ENCODE data around the gene GPR137. TPM values are rescaled to one million over a fixed set of nuclear protein-coding genes. Genes with fewer than 3 reads are reported as not detected.

The GPR137 gene
- total RNA-seq, 1 donor, result 18.5 TPM

DNA sequence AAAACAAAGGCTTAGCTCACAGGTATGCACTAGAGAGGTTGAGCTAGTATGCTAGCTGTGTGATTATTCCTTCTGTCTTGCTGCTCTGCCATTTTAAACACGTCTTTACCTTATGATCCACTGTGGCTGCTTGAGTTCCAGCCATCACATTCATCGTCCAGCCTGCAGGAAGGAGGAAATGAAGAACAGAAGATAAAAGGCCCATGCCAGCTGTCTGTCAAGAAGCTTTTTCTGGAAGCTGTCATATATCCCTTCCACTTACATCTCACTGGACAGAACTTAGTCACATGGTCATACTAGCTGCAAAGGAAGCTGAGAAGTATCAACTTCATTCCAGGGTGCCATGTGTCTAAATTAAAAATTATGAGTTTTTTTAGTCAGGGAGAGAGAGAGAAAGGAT lies 41.7 kb downstream of the GPR137 start:
- Histone ChIP-seq H2AFZ (ENCODE audit: low read length) (no peak overlapping the region), H3K9me3 (ENCODE audit: low read depth, low read length) (no peaks in the 10 kb centered on the region), H3K4me2 (ENCODE audit: insufficient read depth, low read length) (no peak overlapping the region), H3K36me3 (ENCODE audit: insufficient read depth, low read length) (peaks cover 4% of the 10 kb centered on the region), H3K27ac (ENCODE audit: low read depth, low read length) (no peak overlapping the region), H4K20me1 (ENCODE audit: insufficient read depth, low read length) (peaks cover 4% of the 10 kb centered on the region), H3K4me3 (ENCODE audit: insufficient read depth, low read length) (no peak overlapping the region), H3K4me1 (ENCODE audit: insufficient read depth, low read length) (peaks cover 24% of the 10 kb centered on the region), H3K79me2 (ENCODE audit: insufficient read depth, low read length) (no peaks in the 10 kb centered on the region), H3K27me3 (ENCODE audit: insufficient read depth, low read length) (no peaks in the 10 kb centered on the region)
- TF ChIP-seq, protein P1, sequence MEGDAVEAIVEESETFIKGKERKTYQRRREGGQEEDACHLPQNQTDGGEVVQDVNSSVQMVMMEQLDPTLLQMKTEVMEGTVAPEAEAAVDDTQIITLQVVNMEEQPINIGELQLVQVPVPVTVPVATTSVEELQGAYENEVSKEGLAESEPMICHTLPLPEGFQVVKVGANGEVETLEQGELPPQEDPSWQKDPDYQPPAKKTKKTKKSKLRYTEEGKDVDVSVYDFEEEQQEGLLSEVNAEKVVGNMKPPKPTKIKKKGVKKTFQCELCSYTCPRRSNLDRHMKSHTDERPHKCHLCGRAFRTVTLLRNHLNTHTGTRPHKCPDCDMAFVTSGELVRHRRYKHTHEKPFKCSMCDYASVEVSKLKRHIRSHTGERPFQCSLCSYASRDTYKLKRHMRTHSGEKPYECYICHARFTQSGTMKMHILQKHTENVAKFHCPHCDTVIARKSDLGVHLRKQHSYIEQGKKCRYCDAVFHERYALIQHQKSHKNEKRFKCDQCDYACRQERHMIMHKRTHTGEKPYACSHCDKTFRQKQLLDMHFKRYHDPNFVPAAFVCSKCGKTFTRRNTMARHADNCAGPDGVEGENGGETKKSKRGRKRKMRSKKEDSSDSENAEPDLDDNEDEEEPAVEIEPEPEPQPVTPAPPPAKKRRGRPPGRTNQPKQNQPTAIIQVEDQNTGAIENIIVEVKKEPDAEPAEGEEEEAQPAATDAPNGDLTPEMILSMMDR (IDR thresholded peaks at IDR 0.05; ENCODE audit: extremely low read depth, low read depth, low read length), result no peak
- DNase-seq (ENCODE audit: insufficient read length, low spot score, missing footprints), result peak; percentile 41

- no peak overlapping the region for H3K4me3 ChIP-seq (ENCODE audit: insufficient read depth, low read length)
- peak; percentile 29 for DNase-seq (ENCODE audit: insufficient read length, low spot score, missing footprints)
These were observed 42.3 kb downstream of the GPR137 start for GRCh38 chr11:64327993-64328392.

GRCh38 chr11:64330888-64331287 lies 45.2 kb downstream of the GPR137 start:
- TF ChIP-seq, protein P1 (IDR thresholded peaks at IDR 0.05; ENCODE audit: extremely low read depth, low read depth, low read length), result no peak
- H3K27ac ChIP-seq (ENCODE audit: low read depth, low read length), result no peak overlapping the region
- no peaks in the 10 kb centered on the region for H3K9me3 ChIP-seq (ENCODE audit: low read depth, low read length)
- no peak overlapping the region for H2AFZ ChIP-seq (ENCODE audit: low read length)
- DNase-seq (ENCODE audit: insufficient read length, low spot score, missing footprints), result no peak
- H3K36me3 ChIP-seq (ENCODE audit: insufficient read depth, low read length), result no peaks in the 10 kb centered on the region
- H4K20me1 ChIP-seq (ENCODE audit: insufficient read depth, low read length), result no peaks in the 10 kb centered on the region
- peaks cover 34% of the 10 kb centered on the region for H3K4me1 ChIP-seq (ENCODE audit: insufficient read depth, low read length)
- H3K79me2 ChIP-seq (ENCODE audit: insufficient read depth, low read length), result no peaks in the 10 kb centered on the region
- H3K4me2 ChIP-seq (ENCODE audit: insufficient read depth, low read length), result no peak overlapping the region
- H3K4me3 ChIP-seq (ENCODE audit: insufficient read depth, low read length), result no peak overlapping the region
- H3K27me3 ChIP-seq (ENCODE audit: insufficient read depth, low read length), result no peaks in the 10 kb centered on the region

More at GRCh38 chr11:64327993-64328392, 42.3 kb downstream of the GPR137 start:
- H4K20me1 ChIP-seq (ENCODE audit: insufficient read depth, low read length), result peaks cover 2% of the 10 kb centered on the region
- H3K27me3 ChIP-seq (ENCODE audit: insufficient read depth, low read length), result no peaks in the 10 kb centered on the region
- H3K36me3 ChIP-seq (ENCODE audit: insufficient read depth, low read length), result no peaks in the 10 kb centered on the region
- H3K4me1 ChIP-seq (ENCODE audit: insufficient read depth, low read length), result peaks cover 24% of the 10 kb centered on the region
- H3K9me3 ChIP-seq (ENCODE audit: low read depth, low read length), result no peaks in the 10 kb centered on the region
- no peak overlapping the region for H3K27ac ChIP-seq (ENCODE audit: low read depth, low read length)
- TF ChIP-seq, protein P1 (IDR thresholded peaks at IDR 0.05; ENCODE audit: extremely low read depth, low read depth, low read length), result no peak
- H3K4me2 ChIP-seq (ENCODE audit: insufficient read depth, low read length), result no peak overlapping the region
- H3K79me2 ChIP-seq (ENCODE audit: insufficient read depth, low read length), result no peaks in the 10 kb centered on the region
- H2AFZ ChIP-seq (ENCODE audit: low read length), result no peak overlapping the region

DNA sequence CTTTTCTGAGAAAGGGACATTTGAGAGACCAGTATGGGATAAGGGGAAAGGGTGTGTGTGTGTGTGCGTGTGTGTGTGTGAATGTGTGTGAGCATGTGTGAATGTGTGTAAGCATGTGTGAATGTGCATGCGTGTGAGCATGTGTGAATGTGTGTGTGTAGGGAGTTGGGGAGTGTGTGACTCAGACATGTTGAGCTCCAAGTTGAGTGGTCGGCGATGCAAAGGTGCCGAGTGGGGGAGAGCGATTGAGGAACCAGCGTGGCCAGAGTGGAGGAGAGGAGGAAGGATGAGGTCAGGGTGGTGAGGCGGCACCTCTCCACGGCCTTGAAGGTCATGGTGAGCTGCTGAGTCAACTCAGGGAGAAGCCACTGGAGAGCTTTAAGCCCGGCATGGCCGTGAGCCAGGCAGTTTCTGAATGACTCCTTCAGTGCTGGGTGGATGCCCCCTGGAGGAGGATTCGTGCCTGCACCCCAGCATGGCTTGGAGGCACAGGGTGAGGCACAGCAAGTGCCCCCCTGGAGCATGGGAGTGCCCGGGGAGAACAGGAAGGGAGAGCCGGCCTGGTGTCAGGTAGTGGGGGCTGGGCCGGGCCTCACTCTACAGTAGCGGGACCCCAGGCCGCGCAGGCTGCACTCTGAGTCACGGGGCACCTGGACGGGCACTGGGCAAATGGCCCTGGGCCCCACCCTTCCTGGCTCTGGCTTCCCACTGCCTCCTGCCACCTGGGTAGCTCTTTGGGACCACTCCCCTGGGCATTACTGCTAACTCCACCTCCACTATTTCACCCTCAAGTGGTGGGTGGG lies 46.1 kb downstream of the GPR137 start:
- no peaks in the 10 kb centered on the region for H3K36me3 ChIP-seq (ENCODE audit: insufficient read depth, low read length)
- H3K27ac ChIP-seq (ENCODE audit: low read depth, low read length), result no peak overlapping the region
- H4K20me1 ChIP-seq (ENCODE audit: insufficient read depth, low read length), result no peaks in the 10 kb centered on the region
- H3K4me3 ChIP-seq (ENCODE audit: insufficient read depth, low read length), result no peak overlapping the region
- TF ChIP-seq, protein P1 (IDR thresholded peaks at IDR 0.05; ENCODE audit: extremely low read depth, low read depth, low read length), result peak; percentile 77
- H3K27me3 ChIP-seq (ENCODE audit: insufficient read depth, low read length), result no peaks in the 10 kb centered on the region
- H2AFZ ChIP-seq (ENCODE audit: low read length), result peak overlapping the region; percentile 66
- H3K4me2 ChIP-seq (ENCODE audit: insufficient read depth, low read length), result peak overlapping the region; percentile 74
- peaks cover 34% of the 10 kb centered on the region for H3K4me1 ChIP-seq (ENCODE audit: insufficient read depth, low read length)
- peak; percentile 98 for DNase-seq (ENCODE audit: insufficient read length, low spot score, missing footprints)
- H3K79me2 ChIP-seq (ENCODE audit: insufficient read depth, low read length), result no peaks in the 10 kb centered on the region
- no peaks in the 10 kb centered on the region for H3K9me3 ChIP-seq (ENCODE audit: low read depth, low read length)

Data from osteoblast (primary cell).